H54 (cell line): ENCODE results near the gene BDH2.

Experiments
- DNase-seq: peaks from one replicate; pipeline ENCODE4 v3.0.0; 2011; ENCODE audit warnings: low spot score, mixed read lengths; ENCODE audit not compliant: insufficient read length
- FAIRE-seq: peaks from 3 replicates; lab custom pipeline; 2011; peaks lifted over from hg19 to GRCh38; lab: Jason Lieb, UNC
- POLR2A ChIP-seq: IDR thresholded peaks from 2 replicates; pipeline ENCODE4 v1.6.1; 2011; ENCODE audit warnings: low read depth, mild to moderate bottlenecking, low read length

The BDH2 gene

GRCh38 chr4:103074744-103075434 is 24.7 kb downstream of the BDH2 start:
- TF ChIP-seq POLR2A = no peak
- DNase-seq (no peak), FAIRE-seq (no peak)

DNA sequence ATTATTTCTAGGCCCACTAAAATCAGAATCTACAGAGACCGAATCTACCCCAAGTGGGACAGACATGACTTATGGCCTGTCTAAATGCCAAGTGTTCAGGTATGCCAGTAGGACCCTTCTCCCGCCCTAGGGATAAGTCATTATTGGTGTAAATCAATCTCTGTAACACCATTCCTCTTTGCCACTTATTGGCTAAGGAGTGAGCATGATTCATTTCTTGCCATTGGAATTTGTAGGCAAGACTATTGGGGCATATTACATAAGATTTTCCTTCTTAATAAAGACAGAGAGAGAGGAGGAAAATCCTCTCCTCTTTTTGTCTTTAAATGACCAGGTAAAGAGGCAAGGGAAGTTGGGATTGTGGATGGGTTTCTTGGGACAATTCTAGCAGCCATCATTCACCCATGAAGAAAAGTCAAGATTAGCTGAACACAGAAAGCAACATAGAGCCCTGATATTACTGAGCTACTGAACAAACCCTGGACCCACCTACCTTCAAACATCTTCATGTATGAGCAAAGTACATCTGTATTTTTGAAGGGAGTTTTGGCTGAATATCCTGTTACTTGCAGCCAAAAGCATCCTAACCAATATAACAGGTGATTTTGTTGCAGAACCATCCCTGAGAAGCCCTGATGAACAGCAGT is 25.7 kb downstream of the BDH2 start:
- no peak for TF ChIP-seq POLR2A
- DNase-seq (no peak), FAIRE-seq (no peak)

- no peak for FAIRE-seq
- no peak for DNase-seq
- no peak for TF ChIP-seq POLR2A
These were observed 31.6 kb downstream of the BDH2 start for GRCh38 chr4:103067841-103068547.

- DNase-seq (no peak), FAIRE-seq (no peak)
- TF ChIP-seq POLR2A = no peak
These were observed 39.0 kb downstream of the BDH2 start for GRCh38 chr4:103060453-103061148.

DNA sequence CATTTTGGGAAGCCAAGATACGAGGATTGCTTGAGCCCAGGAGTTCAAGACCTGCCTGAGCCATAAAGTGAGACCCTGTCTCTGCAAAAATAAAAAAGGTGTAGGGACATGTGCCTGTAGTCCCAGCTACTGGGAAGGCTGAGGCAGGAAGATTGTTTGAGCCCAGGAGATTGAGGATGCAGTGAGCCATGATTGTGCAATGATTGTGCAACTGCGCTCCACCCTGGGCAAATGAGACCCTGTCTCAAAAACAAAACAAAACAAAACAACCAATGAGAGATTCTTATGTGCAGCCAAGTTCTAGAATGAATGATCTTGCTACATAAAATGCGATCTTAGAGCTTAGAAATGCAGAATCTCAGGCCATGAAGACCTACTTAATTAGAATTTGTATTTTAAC is 45.6 kb downstream of the BDH2 start:
- FAIRE-seq (no peak), DNase-seq (no peak)
- TF ChIP-seq POLR2A = no peak

DNA sequence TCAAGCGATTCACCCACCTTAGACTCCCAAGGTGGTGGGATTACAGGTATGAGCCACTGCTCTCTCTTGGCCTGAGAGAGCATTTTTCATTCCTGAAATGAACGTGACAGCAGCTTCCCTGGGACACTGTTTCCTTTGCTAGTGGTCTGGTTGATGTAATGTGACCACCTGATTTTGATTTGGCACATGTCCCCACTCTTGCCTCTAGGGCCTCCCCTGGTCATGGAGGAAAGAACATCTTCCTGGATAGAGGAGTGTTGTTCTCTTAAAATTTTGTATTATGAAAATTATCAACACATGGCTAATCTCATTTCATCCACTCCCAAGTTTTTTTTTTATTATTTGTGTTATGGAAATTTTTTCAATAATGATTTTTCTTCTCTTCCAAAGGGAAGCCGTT is 46.9 kb downstream of the BDH2 start:
- DNase-seq (no peak), FAIRE-seq (no peak)
- TF ChIP-seq POLR2A = no peak

- DNase-seq (no peak), FAIRE-seq (no peak)
- no peak for TF ChIP-seq POLR2A
These were observed 47.5 kb downstream of the BDH2 start for GRCh38 chr4:103052145-103052544.

GRCh38 chr4:103050736-103051436 is 48.7 kb downstream of the BDH2 start:
- TF ChIP-seq POLR2A = no peak
- FAIRE-seq (no peak), DNase-seq (no peak)

DNA sequence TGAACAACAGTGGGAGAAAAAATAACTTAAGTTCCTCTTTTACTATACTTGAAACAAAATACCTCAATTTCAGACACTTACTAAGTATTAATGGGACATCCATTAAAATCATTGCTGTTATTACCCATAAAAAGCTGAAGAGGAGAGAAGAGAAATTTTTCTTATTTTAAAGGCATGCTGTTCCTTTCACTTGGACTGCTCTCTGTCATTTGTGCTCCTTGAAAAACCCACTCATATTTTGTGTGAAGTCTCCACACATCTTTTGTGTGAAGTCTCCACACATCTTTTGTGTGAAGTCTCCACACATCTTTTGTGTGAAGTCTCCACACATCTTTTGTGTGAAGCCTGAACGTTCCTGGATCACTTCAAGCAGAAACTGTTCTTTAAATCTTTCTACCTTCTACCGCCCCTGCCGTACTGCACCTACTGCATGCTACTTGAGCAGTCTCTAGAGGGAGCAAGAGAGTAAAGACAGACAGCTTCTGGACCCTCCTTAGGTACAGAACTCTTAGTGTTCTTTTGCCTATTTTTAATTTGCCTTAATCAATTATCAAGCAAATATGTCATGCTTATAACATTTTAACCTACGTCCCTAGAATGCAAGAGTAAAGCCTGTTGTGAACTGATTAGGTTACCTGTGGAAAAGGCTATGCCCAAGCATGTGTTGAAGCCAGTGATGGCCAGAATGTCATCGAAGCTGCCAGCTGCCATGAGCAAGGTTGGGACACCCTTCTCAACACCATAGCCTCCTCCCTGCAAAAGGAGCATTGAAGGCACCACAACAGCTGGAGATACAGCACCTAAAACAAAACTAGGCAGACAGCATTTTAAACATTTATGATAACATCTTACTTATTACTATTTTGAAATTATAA is 53.0 kb downstream of the BDH2 start:
- TF ChIP-seq POLR2A = no peak
- DNase-seq (no peak), FAIRE-seq (no peak)

DNA sequence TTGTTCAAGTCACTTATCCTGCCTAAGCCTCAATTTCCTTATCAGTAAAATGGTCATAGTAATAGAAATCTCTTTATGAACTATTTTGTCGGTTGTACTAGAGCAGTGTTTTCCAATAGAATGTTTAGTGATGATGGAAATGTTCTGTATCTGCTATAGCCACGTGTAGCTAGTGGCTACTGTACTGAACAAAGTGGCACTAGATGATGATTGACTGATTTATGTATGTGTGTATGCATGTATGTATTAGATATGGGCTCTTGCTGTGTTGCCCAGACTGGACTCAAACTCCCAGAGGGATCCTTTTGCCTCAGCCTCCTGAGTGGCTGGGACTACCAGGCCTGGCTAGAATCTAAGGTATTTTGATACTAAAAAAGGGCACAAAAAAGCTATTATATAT is 55.5 kb downstream of the BDH2 start:
- FAIRE-seq (no peak), DNase-seq (no peak)
- TF ChIP-seq POLR2A = no peak

GRCh38 chr4:103036169-103036568 is 63.5 kb downstream of the BDH2 start:
- FAIRE-seq (no peak), DNase-seq (no peak)
- no peak for TF ChIP-seq POLR2A

DNA sequence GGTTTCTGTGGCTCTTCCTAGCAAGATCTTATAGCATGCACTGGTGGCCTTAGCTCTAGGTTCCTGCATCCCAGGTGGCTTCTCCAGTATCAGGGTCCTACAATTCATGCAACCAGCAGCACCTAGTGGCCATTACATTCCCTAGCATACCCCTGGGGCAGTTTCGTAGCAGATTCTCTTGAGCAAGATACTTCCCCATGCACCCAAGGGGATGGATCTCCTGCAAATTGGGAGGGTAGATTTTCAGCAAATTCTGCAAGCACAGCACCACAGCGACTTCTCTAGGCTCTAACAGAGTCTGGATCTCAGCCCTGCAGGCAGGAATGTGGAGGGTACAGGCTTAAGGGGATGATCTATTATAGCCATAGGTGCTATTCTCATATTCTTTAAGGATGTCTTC is 67.1 kb downstream of the BDH2 start:
- FAIRE-seq (no peak), DNase-seq (no peak)
- TF ChIP-seq POLR2A = no peak

- DNase-seq = no peak
- no peak for FAIRE-seq
These were observed 68.8 kb downstream of the BDH2 start for GRCh38 chr4:103030791-103031190.

More at GRCh38 chr4:103030791-103031190, 68.8 kb downstream of the BDH2 start:
- TF ChIP-seq POLR2A = no peak
